HCT116 (cell line): Measurements from ENCODE around the gene MXD1. TPM values are rescaled to one million over a fixed set of nuclear protein-coding genes. Genes with fewer than 3 reads are reported as not detected.

Experiments
- ATAC-seq: fragments of 200-7000 bp; cut with Tn5 transposase; 2 replicates; pipeline ENCODE4 v1.9.1; 2020; ENCODE audit warnings: mild to moderate bottlenecking, moderate library complexity
- BruUV-seq: library from RNA; stranded (reverse); fragments of 400-500 nt; replicated peaks from 2 replicates; lab custom pipeline; 2021; lab: Mats Ljungman, UMichigan
- CTCF ChIA-PET: fragments of 300-600 bp; sonication (Branson Sonifier 250); formaldehyde crosslinking; loops from one replicate; lab custom pipeline; 2021; ENCODE audit warnings: antibody characterized with exemption; lab: Charles Lee
- POLR2A ChIA-PET: fragments of 300-600, 350-600 bp; sonication (Branson Sonifier 250); formaldehyde crosslinking; loops from one replicate; lab custom pipeline; 2021; ENCODE audit warnings: antibody characterized with exemption; lab: Charles Lee
- RAD21 ChIA-PET, 2 experiments: fragments of 300-600 bp; sonication (Branson Sonifier 250); formaldehyde crosslinking; loops; one replicate each; lab custom pipeline; 2023; ENCODE audit warnings: low total read pairs in 2 of 2; ENCODE audit not compliant: uncharacterized antibody in 2 of 2, unreplicated experiment in 2 of 2, low non-redundant PET in 1 of 2; lab: Charles Lee
- DNase-seq: peaks from one replicate; pipeline ENCODE4 v3.0.0-alpha.2; 2010; ENCODE audit warnings: low read depth, low spot score
- H2AFZ ChIP-seq: fragments of 200-600 bp; shearing (Covaris generic), sonication (generic); 2 replicates; pipeline ENCODE4 v1.6.1; 2017; ENCODE audit warnings: low read depth, mixed run types, mixed read lengths, antibody characterized with exemption, low read length; ENCODE audit not compliant: poor library complexity, severe bottlenecking
- H3K27ac ChIP-seq: 2 replicates; pipeline ENCODE4 v1.5.1; 2012; ENCODE audit warnings: low read depth, low read length
- H3K27me3 ChIP-seq: fragments of 200-600 bp; sonication (generic); 2 replicates; pipeline ENCODE4 v1.6.1; 2016; ENCODE audit warnings: mixed run types, low read length, mixed read lengths; ENCODE audit not compliant: insufficient read depth
- H3K36me3 ChIP-seq, 2 experiments: fragments of 200-500 bp in 1 of 2; fragments of 200-600 bp in 1 of 2; sonication (Bioruptor generic) in 1 of 2; sonication (generic) in 1 of 2; 2 replicates each; pipeline versions ENCODE4 v1.5.1 to v1.6.1; 2014 to 2016; ENCODE audit warnings: low read length in 2 of 2, inconsistent platforms in 1 of 2, mixed read lengths in 1 of 2, mixed run types in 1 of 2; ENCODE audit not compliant: insufficient read depth in 2 of 2, control insufficient read depth in 1 of 2
- H3K4me1 ChIP-seq, 2 experiments: fragments of 200-600 bp in 1 of 2; sonication (generic) in 1 of 2; 2 replicates each; pipeline versions ENCODE4 v1.5.1 to v1.6.1; 2012 to 2017; ENCODE audit warnings: low read length in 2 of 2, inconsistent platforms in 1 of 2, mild to moderate bottlenecking in 1 of 2, mixed read lengths in 1 of 2, mixed run types in 1 of 2, moderate library complexity in 1 of 2; ENCODE audit not compliant: insufficient read depth in 2 of 2, control insufficient read depth in 1 of 2
- H3K4me2 ChIP-seq: fragments of 200-600 bp; sonication (generic); 2 replicates; pipeline ENCODE4 v1.6.1; 2017; ENCODE audit warnings: mixed run types, low read length, mixed read lengths
- H3K4me3 ChIP-seq, 2 experiments: fragments of 200-600 bp in 1 of 2; sonication (generic) in 1 of 2; replicated peaks in 1 of 2; 2 replicates each; pipeline ENCODE4 v1.5.1; 2011 to 2016; ENCODE audit warnings: low read length in 2 of 2, control low read depth in 1 of 2, low read depth in 1 of 2, mild to moderate bottlenecking in 1 of 2, mixed read lengths in 1 of 2, mixed run types in 1 of 2
- H3K79me2 ChIP-seq: fragments of 200-600 bp; sonication (generic); 2 replicates; pipeline ENCODE4 v1.6.1; 2017; ENCODE audit warnings: mild to moderate bottlenecking, mixed run types, low read length, moderate library complexity, mixed read lengths; ENCODE audit not compliant: insufficient read depth
- H3K9ac ChIP-seq: fragments of 200-600 bp; sonication (generic); 2 replicates; pipeline ENCODE4 v1.6.1; 2016; ENCODE audit warnings: low read length, mixed read lengths
- H3K9me2 ChIP-seq: fragments of 200-600 bp; sonication (generic), shearing (Covaris generic); 2 replicates; pipeline ENCODE4 v1.6.1; 2017; ENCODE audit warnings: mixed run types, mild to moderate bottlenecking, moderate library complexity; ENCODE audit not compliant: insufficient read depth
- H3K9me3 ChIP-seq, 2 experiments: fragments of 200-500 bp in 1 of 2; fragments of 200-600 bp in 1 of 2; sonication (Bioruptor generic) in 1 of 2; sonication (generic) in 1 of 2; 2 replicates each; pipeline ENCODE4 v1.6.1; 2014 to 2017; ENCODE audit warnings: low read length in 2 of 2, mixed read lengths in 2 of 2, inconsistent platforms in 1 of 2, low read depth in 1 of 2, mild to moderate bottlenecking in 1 of 2, mixed run types in 1 of 2, moderate library complexity in 1 of 2; ENCODE audit not compliant: control insufficient read depth in 1 of 2, insufficient read depth in 1 of 2
- H4K20me1 ChIP-seq: fragments of 200-600 bp; sonication (generic), shearing (Covaris generic); 2 replicates; pipeline ENCODE4 v1.6.1; 2017; ENCODE audit warnings: mixed run types, mild to moderate bottlenecking, moderate library complexity; ENCODE audit not compliant: insufficient read depth
- ATF3 ChIP-seq: IDR thresholded peaks from 2 replicates; pipeline ENCODE4 v1.6.1; 2012
- CBX3 ChIP-seq: IDR thresholded peaks from 2 replicates; pipeline ENCODE4 v1.6.1; 2012; ENCODE audit warnings: low read depth
- CEBPB ChIP-seq: IDR thresholded peaks from 2 replicates; pipeline ENCODE4 v1.6.1; 2012; ENCODE audit warnings: low read depth
- CTCF ChIP-seq, 3 experiments: fragments of 200-600 bp in 1 of 3; sonication (generic) in 1 of 3; IDR thresholded peaks in 2 of 3; conservative IDR thresholded peaks in 1 of 3; 2 replicates each; pipeline ENCODE4 v1.5.1; 2012 to 2017; ENCODE audit warnings: low read depth in 2 of 3, low read length in 2 of 3, antibody characterized with exemption in 1 of 3, borderline replicate concordance in 1 of 3, control low read depth in 1 of 3, mild to moderate bottlenecking in 1 of 3, mixed read lengths in 1 of 3, mixed run types in 1 of 3, moderate library complexity in 1 of 3; ENCODE audit not compliant: insufficient read depth in 1 of 3
- EZH2 ChIP-seq: fragments of 200-600 bp; sonication (generic); IDR thresholded peaks from 2 replicates; pipeline ENCODE4 v1.6.1; 2017; ENCODE audit warnings: antibody characterized with exemption, mixed run types
- JUND ChIP-seq: IDR thresholded peaks from 2 replicates; pipeline ENCODE4 v1.6.1; 2012
- MAX ChIP-seq: IDR thresholded peaks from 2 replicates; pipeline ENCODE4 v1.6.1; 2012
- POLR2AphosphoS5 ChIP-seq: IDR thresholded peaks from 2 replicates; pipeline ENCODE4 v1.6.1; 2011; ENCODE audit warnings: mild to moderate bottlenecking, low read depth, low read length, moderate library complexity
- RAD21 ChIP-seq: IDR thresholded peaks from 2 replicates; pipeline ENCODE4 v1.6.1; 2012; ENCODE audit warnings: low read depth, mild to moderate bottlenecking
- REST ChIP-seq: IDR thresholded peaks from 2 replicates; pipeline ENCODE4 v1.6.1; 2012; ENCODE audit warnings: low read depth
- SIN3A ChIP-seq: IDR thresholded peaks from 2 replicates; pipeline ENCODE4 v1.6.1; 2012; ENCODE audit warnings: low read depth
- SRF ChIP-seq: IDR thresholded peaks from 2 replicates; pipeline ENCODE4 v1.6.1; 2012; ENCODE audit warnings: low read depth
- TCF7L2 ChIP-seq: IDR thresholded peaks from 2 replicates; pipeline ENCODE4 v1.7.0; 2011; ENCODE audit warnings: borderline replicate concordance, inconsistent platforms; ENCODE audit not compliant: insufficient read depth, insufficient read length; ENCODE audit errors: extremely low read depth
- YY1 ChIP-seq: IDR thresholded peaks from 2 replicates; pipeline ENCODE4 v1.6.1; 2011; ENCODE audit warnings: low read length, low read depth, moderate library complexity, mild to moderate bottlenecking; ENCODE audit not compliant: insufficient replicate concordance; ENCODE audit errors: extremely low read depth
- ZBTB33 ChIP-seq: IDR thresholded peaks from 2 replicates; pipeline ENCODE4 v1.6.1; 2011; ENCODE audit warnings: mild to moderate bottlenecking, low read length, moderate library complexity; ENCODE audit not compliant: insufficient replicate concordance; ENCODE audit errors: extremely low read depth
- ZNF274 ChIP-seq: fragments of 200-500 bp; sonication (Bioruptor generic); IDR thresholded peaks from 2 replicates; pipeline ENCODE4 v1.6.1; 2014; ENCODE audit warnings: mild to moderate bottlenecking, low read depth, low read length, inconsistent platforms
- intact Hi-C: fragments of 100-400 bp; cut with micrococcal nuclease; formaldehyde crosslinking; loops from 2 replicates; pipeline ENCODE4 v1.10.0; 2022
- total RNA-seq: library from RNA; stranded (reverse); gene quantifications from one replicate; pipeline ENCODE4 v1.2.1, GENCODE V29; 2021; ENCODE audit not compliant: unreplicated experiment

The MXD1 gene
- total RNA-seq, 1 experiment from 2014 or later: 10.3 TPM

- no peaks in the 10 kb centered on the region for H3K79me2 ChIP-seq
- BruUV-seq: no TSS peak
- no peaks in the 10 kb centered on the region for H3K9me2 ChIP-seq
- no peak overlapping the region for H3K27ac ChIP-seq
- no peak overlapping the region for H3K4me3 ChIP-seq
- DNase-seq: no peak
- no peak overlapping the region for H3K9ac ChIP-seq
- no peak for ATAC-seq
- RAD21 ChIA-PET: no interaction called here
- TF ChIP-seq REST (no peak), JUND (no peak), SRF (no peak), CEBPB (no peak), ZBTB33 (no peak), EZH2 (no peak), CBX3 (no peak), TCF7L2 (no peak), RAD21 (no peak), YY1 (no peak), ATF3 (no peak), POLR2AphosphoS5 (no peak), CTCF (IDR thresholded peaks at IDR 0.05 in 2 of 3, conservative IDR thresholded peaks at IDR 0.05 in 1 of 3; ENCODE audit: borderline replicate concordance in 1 of 3, insufficient read depth in 1 of 3, low read depth in 2 of 3, low read length in 2 of 3) (no peak), MAX (no peak), ZNF274 (no peak), SIN3A (no peak)
- TF ChIP-seq, all 23 proteins: peak for 0
- CTCF ChIA-PET: no interaction called here
- Histone ChIP-seq H3K4me2 (no peak overlapping the region), H2AFZ (no peak overlapping the region), H4K20me1 (no peaks in the 10 kb centered on the region), H3K9me3 (no peaks in the 10 kb centered on the region), H3K36me3 (no peaks in the 10 kb centered on the region), H3K4me1 (no peaks in the 10 kb centered on the region), H3K27me3 (peaks cover 6% of the 10 kb centered on the region; the same call in 1 of the 2 replicates)
- POLR2A ChIA-PET: no interaction called here
- intact Hi-C loops: no loop called here
Observed at GRCh38 chr2:69956475-69956979, 41.6 kb downstream of the MXD1 start.
